Gastroesophageal sphincter (tissue), 4 donors: ENCODE measurements around the gene MRAP2. TPM values are rescaled to one million over a fixed set of nuclear protein-coding genes. Genes with fewer than 3 reads are reported as not detected.
"Not testable (repeated sequence)": the region's sequence is repeated elsewhere in the genome, so short reads cannot be mapped to it uniquely, and the experiment has no call there.

Source experiments
- ATAC-seq: fragments of 150-250 bp; one replicate; pipeline ENCODE4 v1.9.1; 2016; ENCODE audit warnings: mild to moderate bottlenecking, moderate library complexity
- H3K27ac ChIP-seq, 4 donors: fragments of 200-600 bp; sonication (generic) in 3 of 4; 1 replicate in 3 of 4; 2 replicates in 1 of 4; pipeline ENCODE4 v1.5.1; 2016 to 2019
- H3K27me3 ChIP-seq: fragments of 200-600 bp; sonication (generic); one replicate; pipeline ENCODE4 v1.5.1; 2019
- H3K36me3 ChIP-seq, 2 donors: fragments of 200-600 bp; sonication (generic); one replicate each; pipeline ENCODE4 v1.5.1; 2019; ENCODE audit warnings: control low read depth in 1 of 2
- H3K4me1 ChIP-seq, 3 donors: fragments of 200-600 bp; sonication (generic); 1 replicate in 2 of 3; 2 replicates in 1 of 3; pipeline ENCODE4 v1.5.1; 2016 to 2019; ENCODE audit warnings: control low read depth in 2 of 3
- H3K4me3 ChIP-seq, 2 donors: fragments of 200-600 bp; sonication (generic); one replicate each; pipeline ENCODE4 v1.5.1; 2019; ENCODE audit warnings: mild to moderate bottlenecking in 1 of 2, moderate library complexity in 1 of 2
- H3K9me3 ChIP-seq, 3 donors: fragments of 200-600 bp; sonication (generic); one replicate each; pipeline ENCODE4 v1.5.1; 2017 to 2019; ENCODE audit warnings: control low read depth in 2 of 3
- EP300 ChIP-seq: sonication (generic); formaldehyde crosslinking; IDR thresholded peaks from one replicate; pipeline ENCODE4 v1.6.1; 2017; ENCODE audit warnings: antibody characterized with exemption, mild to moderate bottlenecking
- POLR2A ChIP-seq, 2 donors: fragments of 450-650 bp; IDR thresholded peaks; one replicate each; pipeline ENCODE4 v1.6.1; 2017; ENCODE audit warnings: antibody characterized with exemption in 2 of 2, mild to moderate bottlenecking in 2 of 2, moderate library complexity in 1 of 2
- POLR2AphosphoS5 ChIP-seq: sonication (generic); formaldehyde crosslinking; IDR thresholded peaks from one replicate; pipeline ENCODE4 v1.6.1; 2017; ENCODE audit warnings: antibody characterized with exemption
- WGBS, 2 donors: methylation state at CpG; one replicate each; pipeline ENCODE4 v1.1.5; 2018; ENCODE audit warnings: low coverage in 1 of 2; 5-methylcytosine and 5-hydroxymethylcytosine counted together
- total RNA-seq, 4 donors: library from RNA; depleted of rRNA; stranded (reverse); fragments of >200 nt; gene quantifications; one replicate each; pipeline ENCODE4 v1.1.0, GENCODE V29; 2016
- TF ChIP-seq, protein P1 (sequence below), 4 experiments: fragments of 200-600 bp in 2 of 4; fragments of 450-650 bp in 2 of 4; sonication (generic) in 1 of 4; IDR thresholded peaks; one replicate each; pipeline ENCODE4 v1.5.1; 2017 to 2019; ENCODE audit warnings: antibody characterized with exemption in 4 of 4, mild to moderate bottlenecking in 2 of 4, moderate library complexity in 2 of 4

The MRAP2 gene
- total RNA-seq, 4 donors from 2014 or later = 0.27 to 1.7 (median 1.2) TPM; not detected in 1

DNA sequence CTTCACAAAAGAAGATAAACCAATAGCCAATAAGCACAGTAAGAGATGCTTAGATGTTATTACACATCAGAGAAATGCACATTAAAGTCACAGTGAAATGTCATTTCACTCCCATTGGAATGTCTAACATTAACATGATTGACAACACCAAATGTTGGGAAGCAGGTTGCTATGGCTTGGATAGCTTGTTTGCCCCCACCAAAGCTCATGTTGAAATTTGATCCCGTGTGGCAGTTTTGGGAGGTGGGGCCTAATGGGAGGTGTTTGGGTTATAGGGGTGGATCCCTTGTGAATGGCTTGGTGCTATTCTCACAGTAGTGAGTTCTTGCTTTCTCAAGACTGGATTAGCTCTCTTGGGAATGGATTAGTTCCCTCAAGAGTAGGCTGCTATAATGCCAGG, 44.8 kb downstream of the MRAP2 start:
- Histone ChIP-seq H3K4me1 (no peaks in the 10 kb centered on the region), H3K9me3 (no peaks in the 10 kb centered on the region), H3K27ac (no peak overlapping the region), H3K27me3 (no peaks in the 10 kb centered on the region), H3K36me3 (no peaks in the 10 kb centered on the region), H3K4me3 (no peak overlapping the region)
- TF ChIP-seq, protein P1, sequence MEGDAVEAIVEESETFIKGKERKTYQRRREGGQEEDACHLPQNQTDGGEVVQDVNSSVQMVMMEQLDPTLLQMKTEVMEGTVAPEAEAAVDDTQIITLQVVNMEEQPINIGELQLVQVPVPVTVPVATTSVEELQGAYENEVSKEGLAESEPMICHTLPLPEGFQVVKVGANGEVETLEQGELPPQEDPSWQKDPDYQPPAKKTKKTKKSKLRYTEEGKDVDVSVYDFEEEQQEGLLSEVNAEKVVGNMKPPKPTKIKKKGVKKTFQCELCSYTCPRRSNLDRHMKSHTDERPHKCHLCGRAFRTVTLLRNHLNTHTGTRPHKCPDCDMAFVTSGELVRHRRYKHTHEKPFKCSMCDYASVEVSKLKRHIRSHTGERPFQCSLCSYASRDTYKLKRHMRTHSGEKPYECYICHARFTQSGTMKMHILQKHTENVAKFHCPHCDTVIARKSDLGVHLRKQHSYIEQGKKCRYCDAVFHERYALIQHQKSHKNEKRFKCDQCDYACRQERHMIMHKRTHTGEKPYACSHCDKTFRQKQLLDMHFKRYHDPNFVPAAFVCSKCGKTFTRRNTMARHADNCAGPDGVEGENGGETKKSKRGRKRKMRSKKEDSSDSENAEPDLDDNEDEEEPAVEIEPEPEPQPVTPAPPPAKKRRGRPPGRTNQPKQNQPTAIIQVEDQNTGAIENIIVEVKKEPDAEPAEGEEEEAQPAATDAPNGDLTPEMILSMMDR (IDR thresholded peaks at IDR 0.05) = no peak
- no peak for TF ChIP-seq EP300
- TF ChIP-seq POLR2AphosphoS5 = no peak
- TF ChIP-seq POLR2A (IDR thresholded peaks at IDR 0.05) = no peak
- 18 to 29% methylated on average over 1 of the region's 1 CpG for WGBS, 2 donors
- ATAC-seq = no peak

DNA sequence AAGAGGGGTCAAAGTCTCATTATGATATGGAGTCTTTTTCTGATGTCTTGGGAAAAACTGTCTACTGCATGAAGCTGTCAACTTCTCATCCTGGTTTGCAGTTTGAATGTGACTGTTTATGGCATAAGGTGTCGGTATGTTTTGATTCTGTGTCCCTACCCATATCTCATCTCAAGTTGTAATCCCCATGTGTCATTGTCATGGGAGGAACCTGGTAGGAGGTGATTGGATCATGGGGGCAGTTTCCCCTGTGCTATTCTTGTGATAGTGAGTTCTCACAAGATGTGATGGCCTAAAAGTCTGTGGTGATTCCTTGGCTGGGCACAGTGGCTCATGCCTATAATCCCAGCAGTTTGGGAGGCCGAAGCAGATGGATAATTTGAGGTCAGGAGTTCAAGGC, 47.6 kb downstream of the MRAP2 start:
- Histone ChIP-seq H3K36me3 (no peaks in the 10 kb centered on the region), H3K4me3 (no peak overlapping the region), H3K27me3 (no peaks in the 10 kb centered on the region), H3K9me3 (no peaks in the 10 kb centered on the region), H3K27ac (no peak overlapping the region), H3K4me1 (no peaks in the 10 kb centered on the region)
- ATAC-seq = no peak
- no peak for TF ChIP-seq POLR2A (IDR thresholded peaks at IDR 0.05)
- TF ChIP-seq POLR2AphosphoS5 = no peak
- TF ChIP-seq EP300 = no peak
- TF ChIP-seq, protein P1 (IDR thresholded peaks at IDR 0.05) = no peak
- WGBS, 2 donors = 92% methylated on average over 2 of the region's 2 CpGs; no CpG with 5 or more reads in 1 of the 2 donors

DNA sequence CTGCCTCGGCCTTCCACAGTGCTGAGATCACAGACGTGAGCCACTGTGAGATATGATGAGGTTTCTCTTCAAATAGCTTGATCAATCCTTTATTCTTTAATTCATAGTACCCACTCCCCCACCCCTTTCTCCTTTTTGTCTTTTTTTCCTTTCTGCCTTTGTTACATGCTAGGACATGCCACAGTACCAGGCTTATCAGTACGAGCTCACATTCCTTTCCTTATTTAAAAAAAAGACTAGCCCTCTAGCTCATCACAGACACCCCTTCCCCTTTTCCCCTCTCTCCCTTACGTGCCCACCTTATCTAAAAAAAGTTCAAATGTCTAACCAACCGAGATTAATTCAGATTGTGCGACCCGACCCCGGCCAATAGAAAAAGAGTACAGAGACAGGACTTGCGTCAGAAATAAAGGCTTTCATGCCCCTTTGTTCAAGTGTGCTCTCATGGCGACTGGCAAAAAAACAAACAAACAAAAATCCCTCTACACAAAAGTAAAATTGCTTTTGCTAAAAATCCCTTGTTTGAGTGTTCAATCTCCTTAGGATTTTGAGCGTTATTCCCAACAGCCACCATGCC, 49.2 kb downstream of the MRAP2 start:
- ATAC-seq = no peak
- Histone ChIP-seq H3K27me3 (no peaks in the 10 kb centered on the region), H3K4me3 (no peak overlapping the region), H3K9me3 (no peaks in the 10 kb centered on the region), H3K36me3 (no peaks in the 10 kb centered on the region), H3K4me1 (no peaks in the 10 kb centered on the region), H3K27ac (no peak overlapping the region)
- TF ChIP-seq POLR2A (IDR thresholded peaks at IDR 0.05) (no peak), EP300 (no peak)
- TF ChIP-seq, protein P1 (IDR thresholded peaks at IDR 0.05) = no peak
- 29 to 55% methylated on average over 7 to 11 of the region's 11 CpGs for WGBS, 2 donors

DNA sequence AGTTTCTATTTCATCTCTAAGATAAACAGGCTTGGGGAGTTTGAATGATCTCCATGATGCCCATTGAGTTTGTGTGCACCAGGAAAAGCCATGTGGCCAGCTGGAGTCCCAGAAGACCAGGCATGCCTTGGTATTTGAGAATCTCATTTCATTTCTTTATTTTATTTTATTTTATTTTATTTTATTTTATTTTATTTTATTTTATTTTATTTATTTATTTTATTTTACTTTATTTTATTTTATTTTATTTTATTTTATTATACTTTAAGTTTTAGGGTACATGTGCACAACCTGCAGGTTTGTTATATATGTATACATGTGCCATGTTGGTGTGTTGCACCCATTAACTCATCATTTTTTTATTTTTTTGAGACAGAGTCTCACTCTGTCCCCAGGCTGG, 51.1 kb downstream of the MRAP2 start:
- H3K27ac ChIP-seq, H3K4me1 ChIP-seq, ATAC-seq, H3K9me3 ChIP-seq, H3K36me3 ChIP-seq, H3K27me3 ChIP-seq, H3K4me3 ChIP-seq: not testable (repeated sequence)

DNA sequence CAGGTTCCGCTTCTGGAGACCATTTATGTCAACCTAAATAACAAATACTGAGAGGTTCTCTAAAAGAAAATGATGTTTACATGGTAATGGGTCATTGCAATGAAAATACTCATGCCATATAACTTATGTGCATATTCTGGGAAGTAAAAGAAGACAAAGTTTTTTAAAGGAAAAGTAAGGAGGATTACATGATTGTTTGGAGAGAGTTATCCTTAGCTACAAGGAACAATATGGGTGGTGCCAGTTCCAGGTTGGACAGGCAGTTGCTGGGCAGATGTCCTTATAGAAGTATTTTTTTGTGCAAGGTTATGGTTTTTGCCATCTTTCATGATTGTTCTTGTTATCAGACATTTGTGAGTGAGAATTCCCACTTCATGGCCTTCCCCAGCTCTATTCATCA, 52.5 kb downstream of the MRAP2 start:
- H3K4me1 ChIP-seq = no peaks in the 10 kb centered on the region
- no peaks in the 10 kb centered on the region for H3K9me3 ChIP-seq
- TF ChIP-seq POLR2AphosphoS5 = no peak
- TF ChIP-seq, protein P1 (IDR thresholded peaks at IDR 0.05) = no peak
- TF ChIP-seq EP300 = no peak
- no peak for TF ChIP-seq POLR2A (IDR thresholded peaks at IDR 0.05)
- H3K4me3 ChIP-seq = no peak overlapping the region
- 70 to 100% methylated on average over 1 of the region's 1 CpG for WGBS, 2 donors
- no peaks in the 10 kb centered on the region for H3K36me3 ChIP-seq
- no peak for ATAC-seq
- H3K27me3 ChIP-seq = no peaks in the 10 kb centered on the region
- no peak overlapping the region for H3K27ac ChIP-seq
